K562 (cell line): ENCODE measurements around the gene HSD11B1L. TPM values are rescaled to one million over a fixed set of nuclear protein-coding genes. Genes with fewer than 3 reads are reported as not detected.

ENCODE experiments used
- ATAC-seq: fragments of 200-7000 bp; cut with Tn5 transposase; 3 replicates; pipeline ENCODE4 v1.9.1; 2020; ENCODE audit warnings: moderate library complexity
- BruUV-seq: library from RNA; stranded (reverse); fragments of 400-500 nt; replicated peaks from 2 replicates; lab custom pipeline; 2021; lab: Mats Ljungman, UMichigan
- CTCF ChIA-PET: fragments of 300-600 bp; formaldehyde crosslinking; extraction: SDS; loops from one replicate; lab custom pipeline; 2021; ENCODE audit warnings: low intra/inter-chr PET ratio; lab: Yijun Ruan, JAX
- POLR2A ChIA-PET: fragments of 300-600, 350-650 bp; sonication (Branson Sonifier 250); formaldehyde crosslinking; extraction: SDS; loops from one replicate; lab custom pipeline; 2021; ENCODE audit warnings: antibody characterized with exemption, inconsistent platforms; lab: Yijun Ruan, JAX
- DNase-seq, 4 experiments: peaks; one replicate each; pipeline versions ENCODE4 v3.0.0 to v3.0.0-alpha.2; 2011 to 2018; ENCODE audit warnings: low spot score in 3 of 4, mixed read lengths in 3 of 4; ENCODE audit errors: extremely low read depth in 1 of 4
- FAIRE-seq: peaks from 2 replicates; lab custom pipeline; 2011; peaks lifted over from hg19 to GRCh38; lab: Jason Lieb, UNC
- H2AFZ ChIP-seq: 2 replicates; pipeline ENCODE4 v1.6.0; 2011; ENCODE audit warnings: low read depth, low read length, control low read depth, inconsistent platforms
- H3K27ac ChIP-seq: fragments of 200-600 bp; 3 replicates; pipeline ENCODE4 v1.8.0; 2011; ENCODE audit warnings: low read depth, mild to moderate bottlenecking, control low read depth, inconsistent platforms, low read length, moderate library complexity, mixed read lengths; ENCODE audit errors: extremely low read depth
- H3K27me3 ChIP-seq, 2 experiments: fragments of 300-600 bp in 1 of 2; 2 replicates in 1 of 2; 3 replicates in 1 of 2; pipeline versions ENCODE4 v1.6.0 to v1.8.0; 2011; ENCODE audit warnings: inconsistent platforms in 2 of 2, low read length in 2 of 2, mild to moderate bottlenecking in 1 of 2, mixed read lengths in 1 of 2, moderate library complexity in 1 of 2; ENCODE audit not compliant: control insufficient read depth in 2 of 2, insufficient read depth in 2 of 2
- H3K36me3 ChIP-seq: fragments of 300-600 bp; 3 replicates; pipeline ENCODE4 v1.8.0; 2011; ENCODE audit warnings: mild to moderate bottlenecking, low read length, inconsistent platforms; ENCODE audit not compliant: control insufficient read depth, insufficient read depth
- H3K4me1 ChIP-seq, 2 experiments: fragments of 200-600 bp in 1 of 2; replicated peaks in 1 of 2; 2 replicates in 1 of 2; 3 replicates in 1 of 2; pipeline versions ENCODE4 v1.5.1 to v1.8.0; 2011; ENCODE audit warnings: inconsistent platforms in 2 of 2, low read length in 2 of 2, mild to moderate bottlenecking in 1 of 2, mixed read lengths in 1 of 2, moderate library complexity in 1 of 2; ENCODE audit not compliant: control insufficient read depth in 2 of 2, insufficient read depth in 2 of 2
- H3K4me2 ChIP-seq: 2 replicates; pipeline ENCODE4 v1.6.1; 2011; ENCODE audit warnings: low read length, control low read depth, inconsistent platforms, mixed read lengths; ENCODE audit not compliant: insufficient read depth
- H3K4me3 ChIP-seq: fragments of 200-600 bp; sonication (generic), shearing (Covaris generic); 2 replicates; pipeline ENCODE4 v1.5.1; 2016; ENCODE audit warnings: control low read depth, inconsistent platforms
- H3K79me2 ChIP-seq: fragments of 200-600 bp; 3 replicates; pipeline ENCODE4 v1.8.0; 2011; ENCODE audit warnings: low read length, inconsistent platforms; ENCODE audit not compliant: control insufficient read depth, insufficient read depth
- H3K9ac ChIP-seq, 2 experiments: 2 replicates each; pipeline versions ENCODE4 v1.6.0 to v1.6.1; 2011; ENCODE audit warnings: low read depth in 2 of 2, low read length in 2 of 2, control low read depth in 1 of 2, inconsistent platforms in 1 of 2, mild to moderate bottlenecking in 1 of 2, mixed read lengths in 1 of 2; ENCODE audit not compliant: insufficient read depth in 1 of 2
- H3K9me1 ChIP-seq: one replicate; pipeline ENCODE4 v1.6.0; 2011; ENCODE audit warnings: inconsistent platforms, mild to moderate bottlenecking, low read length, moderate library complexity; ENCODE audit not compliant: control insufficient read depth, insufficient read depth
- H3K9me3 ChIP-seq: replicated peaks from 2 replicates; pipeline ENCODE4 v1.5.1; 2011; ENCODE audit warnings: low read depth, low read length, inconsistent platforms; ENCODE audit not compliant: control insufficient read depth, insufficient read depth
- H4K20me1 ChIP-seq: replicated peaks from 2 replicates; pipeline ENCODE4 v1.6.1; 2011; ENCODE audit warnings: low read length, inconsistent platforms, mixed read lengths; ENCODE audit not compliant: control insufficient read depth, insufficient read depth
- CEBPB ChIP-seq: fragments of 450-650 bp; IDR thresholded peaks from 2 replicates; pipeline ENCODE4 v1.6.1; 2016; ENCODE audit warnings: missing genetic modification characterization, missing compliant biosample characterization
- ZBTB5 ChIP-seq: fragments of 450-650 bp; IDR thresholded peaks from 2 replicates; pipeline ENCODE4 v1.6.1; 2017; ENCODE audit warnings: antibody characterized with exemption
- WGBS: fragments of 100-300 bp; shearing (Covaris generic); methylation state at CpG from one replicate; pipeline ENCODE4 v1.1.6; 2016; ENCODE audit warnings: low coverage, mixed read lengths; ENCODE audit not compliant: insufficient coverage; ENCODE audit errors: missing lambda C conversion rate; 5-methylcytosine and 5-hydroxymethylcytosine counted together
- in situ Hi-C: fragments of 300-500 bp; cut with MboI; formaldehyde crosslinking; loops from 4 replicates; pipeline ENCODE4 v1.15.0; 2018; ENCODE audit warnings: inconsistent platforms, mixed read lengths
- intact Hi-C: fragments of 100-400 bp; cut with micrococcal nuclease; formaldehyde crosslinking; loops from 2 replicates; pipeline ENCODE4 v1.14.2; 2022
- polyA plus RNA-seq, 8 experiments: library from polyadenylated mRNA; depleted of rRNA in 4 of 8; stranded (reverse) in 5 of 8; unstranded in 3 of 8; fragments of >200 nt; fragmentation: Nextera tagmentation in 2 of 8; fragmentation: Illumina TruSeq in 1 of 8; extraction: Ambion mirVana in 2 of 8; extraction: Trizol in 1 of 8; gene quantifications; 2 replicates each; pipeline versions ENCODE4 v1.2.1 to v1.2.3, GENCODE V29; 2011 to 2014; ENCODE audit warnings: inconsistent platforms in 1 of 8, missing spikeins in 1 of 8
- total RNA-seq, 7 experiments: library from RNA; depleted of rRNA in 6 of 7; stranded (reverse); fragments of >200 nt in 6 of 7; fragmentation: Illumina TruSeq in 2 of 7; extraction: Trizol in 2 of 7; gene quantifications; 2 replicates each; pipeline versions ENCODE4 v1.2.1 to v1.2.3, GENCODE V29; 2011 to 2021; ENCODE audit warnings: low replicate concordance in 1 of 7
- TF ChIP-seq, protein P1 (sequence below): sonication (generic); formaldehyde crosslinking; IDR thresholded peaks from 2 replicates; pipeline ENCODE4 v1.4.0; 2020; ENCODE audit warnings: mild to moderate bottlenecking, missing genetic modification reagents

Gene HSD11B1L
- total and polyA plus RNA-seq, 9 of the 15 experiments (the other 6 are each of a cell fraction or from before 2014, with no cell fraction given): 0.31 to 7.7 (median 2.3) TPM

DNA sequence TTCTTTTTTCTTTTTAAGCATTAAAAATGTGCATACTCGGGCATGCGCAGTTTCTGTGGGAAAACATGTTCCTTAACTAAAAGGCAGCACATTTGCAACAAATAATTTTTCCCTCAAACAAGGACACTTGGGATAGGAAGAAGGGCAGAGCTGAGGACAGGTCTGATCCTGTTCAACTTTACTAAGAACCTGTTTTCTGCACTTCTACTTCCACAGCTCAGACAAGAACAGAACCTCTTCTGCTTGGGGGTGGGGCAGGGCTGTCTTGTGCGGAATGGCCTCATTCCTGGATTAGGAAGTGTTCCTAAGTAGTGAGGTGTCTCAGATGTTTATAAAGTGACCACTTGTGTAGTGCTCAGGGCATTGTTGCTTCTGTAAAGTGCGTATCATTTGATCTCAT is 39.7 kb upstream of the HSD11B1L start (continued):
- no peak for TF ChIP-seq ZBTB5

DNA sequence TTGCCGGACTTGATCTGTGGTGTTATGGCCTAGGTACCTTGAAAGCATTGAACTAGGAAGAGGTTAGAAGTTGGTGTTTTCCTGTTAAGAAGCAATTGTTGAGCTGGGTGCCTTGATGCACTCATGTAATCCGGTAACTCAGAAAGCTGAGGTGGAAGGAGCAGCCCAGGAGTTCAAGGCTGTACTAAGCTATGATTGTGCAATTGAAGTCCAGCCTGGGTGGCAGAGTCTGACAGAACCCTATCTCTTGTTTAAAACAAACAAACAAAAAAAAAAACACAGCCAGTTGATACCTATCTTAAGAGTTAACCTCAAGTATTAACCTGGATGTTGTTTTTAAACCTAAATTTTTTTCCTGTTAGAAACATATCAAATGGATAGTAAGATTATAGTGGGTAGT is 38.6 kb upstream of the HSD11B1L start:
- ATAC-seq: no peak
- intact Hi-C loops: no loop called here
- H3K36me3 ChIP-seq: peaks cover 91% of the 10 kb centered on the region
- no peak for FAIRE-seq
- no TSS peak for BruUV-seq
- H3K9me1 ChIP-seq: peaks cover 8% of the 10 kb centered on the region
- H3K4me2 ChIP-seq: no peak overlapping the region
- no peaks in the 10 kb centered on the region for H3K4me1 ChIP-seq
- no peaks in the 10 kb centered on the region for H3K27me3 ChIP-seq
- in situ Hi-C loops: no loop called here
- ChIA-PET CTCF (no interaction called here), POLR2A (interaction anchor here (0.9 to 1.5 kb wide), 3 partner anchors 15 to 23 kb away, joined by 3 to 6 read pairs (median 3); no protein-coding TSS in a partner anchor)
- no peaks in the 10 kb centered on the region for H3K9me3 ChIP-seq
- no peak for DNase-seq
- H3K9ac ChIP-seq: no peak overlapping the region
- H3K4me3 ChIP-seq: no peak overlapping the region
- 100% methylated on average over 2 of the region's 2 CpGs for WGBS
- no peak overlapping the region for H2AFZ ChIP-seq
- no peak overlapping the region for H3K27ac ChIP-seq
- TF ChIP-seq CEBPB (tag): peak; percentile 43; the same call in 1 of the 2 replicates
- TF ChIP-seq, protein P1, sequence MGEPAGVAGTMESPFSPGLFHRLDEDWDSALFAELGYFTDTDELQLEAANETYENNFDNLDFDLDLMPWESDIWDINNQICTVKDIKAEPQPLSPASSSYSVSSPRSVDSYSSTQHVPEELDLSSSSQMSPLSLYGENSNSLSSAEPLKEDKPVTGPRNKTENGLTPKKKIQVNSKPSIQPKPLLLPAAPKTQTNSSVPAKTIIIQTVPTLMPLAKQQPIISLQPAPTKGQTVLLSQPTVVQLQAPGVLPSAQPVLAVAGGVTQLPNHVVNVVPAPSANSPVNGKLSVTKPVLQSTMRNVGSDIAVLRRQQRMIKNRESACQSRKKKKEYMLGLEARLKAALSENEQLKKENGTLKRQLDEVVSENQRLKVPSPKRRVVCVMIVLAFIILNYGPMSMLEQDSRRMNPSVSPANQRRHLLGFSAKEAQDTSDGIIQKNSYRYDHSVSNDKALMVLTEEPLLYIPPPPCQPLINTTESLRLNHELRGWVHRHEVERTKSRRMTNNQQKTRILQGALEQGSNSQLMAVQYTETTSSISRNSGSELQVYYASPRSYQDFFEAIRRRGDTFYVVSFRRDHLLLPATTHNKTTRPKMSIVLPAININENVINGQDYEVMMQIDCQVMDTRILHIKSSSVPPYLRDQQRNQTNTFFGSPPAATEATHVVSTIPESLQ (CRISPR knock-in tag): no peak
- H4K20me1 ChIP-seq: peaks cover 35% of the 10 kb centered on the region
- H3K79me2 ChIP-seq: peaks cover 95% of the 10 kb centered on the region
